Neural cell (in vitro differentiated cells): Measurements from ENCODE around the gene PNCK. TPM values are rescaled to one million over a fixed set of nuclear protein-coding genes. Genes with fewer than 3 reads are reported as not detected.

Source experiments
- H2AFZ ChIP-seq: fragments of 200-600, 300-800 bp; sonication (generic), shearing (Covaris generic); 2 replicates; pipeline ENCODE4 v1.6.0; 2014; ENCODE audit warnings: low read depth, mild to moderate bottlenecking, antibody characterized with exemption, low read length, moderate library complexity
- H3F3A ChIP-seq: fragments of 200-600 bp; shearing (Covaris generic); 2 replicates; pipeline ENCODE4 v1.6.1; 2016; ENCODE audit warnings: mild to moderate bottlenecking, moderate library complexity, mixed read lengths, antibody characterized with exemption, low read length; ENCODE audit not compliant: insufficient read depth, poor library complexity, severe bottlenecking
- H3K27ac ChIP-seq: fragments of 200-600, 300-800 bp; sonication (generic), shearing (Covaris generic); 2 replicates; pipeline ENCODE4 v1.5.1; 2014; ENCODE audit warnings: mild to moderate bottlenecking, low read length, moderate library complexity
- H3K27me3 ChIP-seq: fragments of 300-800, 200-600 bp; sonication (generic), shearing (Covaris generic); 2 replicates; pipeline ENCODE4 v1.6.0; 2014; ENCODE audit warnings: mild to moderate bottlenecking, low read depth, low read length, moderate library complexity; ENCODE audit not compliant: insufficient read depth
- H3K36me3 ChIP-seq: fragments of 300-800, 200-600 bp; sonication (generic), shearing (Covaris generic); 2 replicates; pipeline ENCODE4 v1.5.1; 2014; ENCODE audit warnings: mild to moderate bottlenecking, antibody characterized with exemption, low read length, moderate library complexity; ENCODE audit not compliant: insufficient read depth
- H3K4me2 ChIP-seq: fragments of 300-800, 200-600 bp; sonication (generic), shearing (Covaris generic); 2 replicates; pipeline ENCODE4 v1.6.0; 2014; ENCODE audit warnings: mild to moderate bottlenecking, low read length
- H3K4me3 ChIP-seq: fragments of 300-800, 200-600 bp; sonication (generic), shearing (Covaris generic); 2 replicates; pipeline ENCODE4 v1.5.1; 2014; ENCODE audit warnings: mild to moderate bottlenecking, low read length, moderate library complexity
- H3K79me2 ChIP-seq: fragments of 200-600 bp; shearing (Covaris generic); replicated peaks from 2 replicates; pipeline ENCODE4 v1.6.0; 2014; ENCODE audit warnings: mild to moderate bottlenecking, low read length, moderate library complexity; ENCODE audit not compliant: insufficient read depth
- H3K9ac ChIP-seq: fragments of 300-800, 200-600 bp; sonication (generic), shearing (Covaris generic); 2 replicates; pipeline ENCODE4 v1.6.1; 2016; ENCODE audit warnings: mild to moderate bottlenecking, low read length, mixed read lengths
- H3K9me2 ChIP-seq: fragments of 200-600 bp; shearing (Covaris generic); 2 replicates; pipeline ENCODE4 v1.6.1; 2016; ENCODE audit warnings: mild to moderate bottlenecking, low read length, mixed read lengths; ENCODE audit not compliant: insufficient read depth
- H3K9me3 ChIP-seq: fragments of 200-600, 300-800 bp; sonication (generic), shearing (Covaris generic); 2 replicates; pipeline ENCODE4 v1.6.1; 2016; ENCODE audit warnings: mild to moderate bottlenecking, mixed run types, low read length, moderate library complexity, mixed read lengths
- H4K20me1 ChIP-seq: fragments of 200-600 bp; shearing (Covaris generic); 2 replicates; pipeline ENCODE4 v1.6.1; 2016; ENCODE audit warnings: mild to moderate bottlenecking, mixed run types; ENCODE audit not compliant: insufficient read depth
- CTCF ChIP-seq: fragments of 450-650 bp; IDR thresholded peaks from 2 replicates; pipeline ENCODE4 v1.5.1; 2014; ENCODE audit warnings: antibody characterized with exemption, mild to moderate bottlenecking, moderate library complexity; ENCODE audit not compliant: poor library complexity, severe bottlenecking
- EP300 ChIP-seq: fragments of 450-650 bp; conservative IDR thresholded peaks from 2 replicates; pipeline ENCODE4 v1.6.1; 2014; ENCODE audit warnings: antibody characterized with exemption, mild to moderate bottlenecking, moderate library complexity; ENCODE audit not compliant: poor library complexity, severe bottlenecking
- EZH2 ChIP-seq: fragments of 200-600, 300-800 bp; shearing (Covaris generic), sonication (generic); IDR thresholded peaks from 2 replicates; pipeline ENCODE4 v1.6.1; 2014; ENCODE audit warnings: antibody characterized with exemption, low read length, borderline replicate concordance, mild to moderate bottlenecking; ENCODE audit not compliant: insufficient read depth, poor library complexity, severe bottlenecking
- MXI1 ChIP-seq: fragments of 450-650 bp; conservative IDR thresholded peaks from 2 replicates; pipeline ENCODE4 v1.6.1; 2014; ENCODE audit warnings: antibody characterized with exemption, mild to moderate bottlenecking; ENCODE audit not compliant: poor library complexity, severe bottlenecking
- POLR2AphosphoS5 ChIP-seq: IDR thresholded peaks from 2 replicates; pipeline ENCODE4 v1.6.1; 2012
- RAD21 ChIP-seq: fragments of 450-650 bp; conservative IDR thresholded peaks from 2 replicates; pipeline ENCODE4 v1.6.1; 2014; ENCODE audit warnings: antibody characterized with exemption, mild to moderate bottlenecking, moderate library complexity
- REST ChIP-seq: IDR thresholded peaks from 2 replicates; pipeline ENCODE4 v1.6.1; 2012; ENCODE audit warnings: borderline replicate concordance
- SMC3 ChIP-seq: fragments of 450-650 bp; conservative IDR thresholded peaks from 2 replicates; pipeline ENCODE4 v1.6.1; 2014; ENCODE audit warnings: antibody characterized with exemption, mild to moderate bottlenecking, moderate library complexity; ENCODE audit not compliant: poor library complexity
- TAF1 ChIP-seq: IDR thresholded peaks from 2 replicates; pipeline ENCODE4 v1.6.1; 2012; ENCODE audit warnings: low read depth
- polyA plus RNA-seq: library from polyadenylated mRNA; depleted of rRNA; stranded (reverse); fragments of >200 nt; gene quantifications from 2 replicates; pipeline ENCODE4 v1.2.3, GENCODE V29; 2014

PNCK gene
- polyA plus RNA-seq, 1 donor from 2014 or later: 9.5 TPM

- Histone ChIP-seq H3K9ac (no peak overlapping the region), H3F3A (no peaks in the 10 kb centered on the region), H3K4me3 (no peak overlapping the region), H3K9me2 (no peaks in the 10 kb centered on the region), H3K9me3 (no peaks in the 10 kb centered on the region), H3K27ac (no peak overlapping the region), H3K79me2 (no peaks in the 10 kb centered on the region), H2AFZ (no peak overlapping the region), H3K27me3 (no peaks in the 10 kb centered on the region), H3K4me2 (no peak overlapping the region), H3K36me3 (no peaks in the 10 kb centered on the region), H4K20me1 (no peaks in the 10 kb centered on the region)
- TF ChIP-seq RAD21 (no peak), EZH2 (no peak), CTCF (no peak), EP300 (no peak), POLR2AphosphoS5 (no peak)
Measured at GRCh38 chrX:153709726-153710674, 36.4 kb upstream of the PNCK start.

- peak; percentile 74 for TF ChIP-seq CTCF
- no peak for TF ChIP-seq REST
- TF ChIP-seq EZH2: no peak
- no peak for TF ChIP-seq POLR2AphosphoS5
- no peak for TF ChIP-seq MXI1
- no peak for TF ChIP-seq EP300
- TF ChIP-seq SMC3: peak; percentile 80
- TF ChIP-seq RAD21: peak; percentile 70
- no peak for TF ChIP-seq TAF1
- no peaks in the 10 kb centered on the region for H3K36me3 ChIP-seq
- no peaks in the 10 kb centered on the region for H3K9me3 ChIP-seq
- H3K4me2 ChIP-seq: no peak overlapping the region
- H3K4me3 ChIP-seq: no peak overlapping the region
- no peaks in the 10 kb centered on the region for H3K9me2 ChIP-seq
- no peaks in the 10 kb centered on the region for H3F3A ChIP-seq
- H2AFZ ChIP-seq: no peak overlapping the region
- no peaks in the 10 kb centered on the region for H3K27me3 ChIP-seq
- H3K27ac ChIP-seq: no peak overlapping the region
- H3K9ac ChIP-seq: no peak overlapping the region
- no peaks in the 10 kb centered on the region for H4K20me1 ChIP-seq
- no peaks in the 10 kb centered on the region for H3K79me2 ChIP-seq
Measured at GRCh38 chrX:153708415-153708814, 34.8 kb upstream of the PNCK start.
